ENCODE measurements around the gene SLC12A8.

SLC12A8 gene

DNA sequence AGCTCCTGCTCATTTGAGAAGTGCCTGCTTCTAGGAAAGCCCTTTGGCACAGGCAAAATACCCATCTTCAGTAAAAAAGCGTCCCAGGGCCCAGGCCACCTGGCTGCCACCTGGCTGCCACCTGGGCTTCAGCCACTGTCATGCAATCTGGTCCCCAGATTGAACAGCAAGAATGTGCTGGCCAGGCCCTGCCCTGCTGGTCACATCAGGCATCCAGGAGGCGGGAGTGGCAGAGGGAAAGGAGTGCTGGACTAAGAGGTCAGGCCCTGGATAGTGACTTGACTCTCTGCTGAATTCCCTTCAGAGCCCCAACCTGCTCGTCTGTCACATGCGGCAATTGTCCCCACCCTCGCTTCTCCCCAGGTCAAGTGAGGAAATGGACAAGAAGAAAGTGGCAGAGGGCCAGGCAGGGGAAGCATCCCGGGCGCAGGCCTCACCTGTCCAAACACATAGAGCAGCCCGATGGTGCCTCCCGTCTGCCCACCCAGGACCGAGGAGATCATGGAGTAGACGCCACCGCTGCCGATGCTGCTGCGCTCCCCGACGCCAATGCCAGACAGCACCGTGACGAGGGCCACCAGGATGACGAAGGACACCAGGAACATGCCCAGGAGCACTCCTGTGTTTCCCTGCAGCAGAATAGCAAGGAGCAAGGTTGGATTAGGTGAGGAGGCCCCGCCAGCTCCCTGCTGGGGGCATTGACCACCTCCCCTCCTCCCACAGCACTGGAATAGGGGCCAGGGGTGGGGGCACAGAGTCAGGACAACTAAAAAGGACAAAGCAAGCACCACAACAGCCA, 25.5 kb downstream of the SLC12A8 start:
- no peak for DNase-seq (ENCODE audit: low spot score)
- in situ Hi-C loops (cut with MboI; ENCODE audit: low sequenced_read_pairs, unreplicated experiment) = no loop called here
- no peak for TF ChIP-seq CTCF (IDR thresholded peaks at IDR 0.05; ENCODE audit: borderline replicate concordance, control extremely low read depth, extremely low read depth, insufficient read depth, missing control alignments)

GRCh38 chr3:125186261-125186787, 26.2 kb downstream of the SLC12A8 start:
- DNase-seq (ENCODE audit: low spot score) = peak; percentile 78
- in situ Hi-C loops (cut with MboI; ENCODE audit: low sequenced_read_pairs, unreplicated experiment) = no loop called here
- TF ChIP-seq CTCF (IDR thresholded peaks at IDR 0.05; ENCODE audit: borderline replicate concordance, control extremely low read depth, extremely low read depth, insufficient read depth, missing control alignments) = no peak

DNA sequence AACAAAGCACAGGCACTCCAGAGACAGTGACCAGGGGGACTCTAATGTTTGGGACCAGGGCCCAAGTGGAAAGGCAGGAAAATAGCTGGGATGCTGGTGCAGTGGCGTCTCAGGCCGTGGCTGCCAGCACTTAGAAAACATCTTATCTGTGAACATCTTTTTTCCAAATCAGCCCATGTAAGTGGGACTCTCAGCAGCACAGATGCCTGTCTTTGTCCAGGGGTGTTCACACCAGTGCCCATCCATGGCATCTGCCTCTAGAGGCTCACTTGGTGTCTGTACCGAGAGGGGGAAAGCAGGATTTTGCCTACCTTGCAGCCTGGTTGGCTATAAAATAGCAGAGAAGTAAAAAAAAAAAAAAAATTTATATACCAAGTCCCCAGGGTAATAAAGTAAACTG, 26.7 kb downstream of the SLC12A8 start:
- TF ChIP-seq CTCF (IDR thresholded peaks at IDR 0.05; ENCODE audit: borderline replicate concordance, control extremely low read depth, extremely low read depth, insufficient read depth, missing control alignments) = no peak
- in situ Hi-C loops (cut with MboI; ENCODE audit: low sequenced_read_pairs, unreplicated experiment) = no loop called here
- DNase-seq (ENCODE audit: low spot score) = no peak

DNA sequence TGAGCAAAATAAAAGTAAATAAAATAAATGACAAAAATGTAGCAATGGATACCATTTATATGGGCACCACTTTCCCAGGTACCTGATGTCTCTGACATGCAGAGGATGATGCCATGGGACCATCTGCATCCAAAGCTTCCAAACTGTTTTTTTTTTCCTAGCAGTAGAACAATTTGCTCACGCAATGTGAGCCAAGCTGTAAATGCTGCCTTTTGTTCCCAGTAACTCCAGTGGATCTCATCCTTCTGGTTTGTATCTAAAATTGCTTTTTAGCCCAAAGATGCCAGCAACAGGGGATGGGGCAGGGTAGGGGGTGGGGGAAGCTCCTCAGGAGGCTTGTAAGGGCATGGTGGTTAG, 32.7 kb downstream of the SLC12A8 start:
- no peak for TF ChIP-seq CTCF (IDR thresholded peaks at IDR 0.05; ENCODE audit: borderline replicate concordance, control extremely low read depth, extremely low read depth, insufficient read depth, missing control alignments)
- in situ Hi-C loops (cut with MboI; ENCODE audit: low sequenced_read_pairs, unreplicated experiment) = no loop called here
- no peak for DNase-seq (ENCODE audit: low spot score)

DNA sequence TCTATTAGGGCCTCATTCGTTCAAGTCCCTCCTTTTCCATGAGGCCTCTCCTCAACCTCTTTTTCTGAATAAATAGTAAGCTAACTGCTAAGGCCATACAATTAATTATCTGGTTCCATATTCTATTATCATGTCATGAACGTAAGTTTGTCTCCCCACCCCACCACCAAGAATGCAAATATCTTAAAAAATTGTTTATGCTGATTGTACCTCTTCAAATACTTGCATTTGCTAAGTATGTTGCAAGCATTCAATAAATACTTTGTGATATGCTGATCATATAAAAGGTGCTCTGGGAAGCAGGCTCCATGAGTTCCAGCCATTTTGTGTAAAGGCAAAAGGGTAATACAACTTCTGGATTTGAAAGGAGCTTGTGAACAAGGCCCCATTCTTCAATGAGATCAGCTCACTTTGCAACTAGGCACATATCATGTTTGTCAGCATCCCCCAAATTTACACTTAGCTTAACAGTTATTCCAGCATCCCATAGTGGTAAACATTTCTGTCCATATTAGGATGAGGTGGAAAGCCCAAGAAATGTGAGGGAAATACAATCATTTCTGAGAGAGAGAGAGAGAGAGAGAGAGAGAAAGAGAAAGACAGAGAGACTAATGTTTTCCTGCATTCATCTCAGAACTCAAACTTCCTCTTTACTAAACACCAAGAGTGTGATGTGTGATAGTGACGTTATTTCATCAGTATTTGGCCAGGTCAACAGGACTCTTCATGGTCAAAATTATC, 33.2 kb downstream of the SLC12A8 start:
- in situ Hi-C loops (cut with MboI; ENCODE audit: low sequenced_read_pairs, unreplicated experiment) = no loop called here
- DNase-seq (ENCODE audit: low spot score) = peak; percentile 68
- no peak for TF ChIP-seq CTCF (IDR thresholded peaks at IDR 0.05; ENCODE audit: borderline replicate concordance, control extremely low read depth, extremely low read depth, insufficient read depth, missing control alignments)

DNA sequence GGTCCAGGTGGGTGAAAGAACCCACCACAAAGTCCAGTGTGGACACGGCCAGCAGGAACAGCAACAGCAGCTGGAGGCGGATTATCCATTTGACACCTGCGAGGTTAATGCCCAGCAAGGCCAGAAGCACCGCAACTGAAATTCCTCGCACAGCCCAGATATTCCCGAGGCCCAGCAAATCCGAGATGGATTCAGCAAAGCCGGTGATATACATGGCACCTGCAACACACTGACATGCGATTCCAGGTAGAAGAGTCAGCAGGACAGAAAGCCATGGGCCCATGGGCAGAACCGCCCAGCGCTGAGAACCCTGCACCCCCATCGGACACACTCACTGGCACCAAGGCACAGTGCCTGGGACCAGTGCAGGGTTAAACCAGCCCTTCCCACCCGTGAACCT, 34.8 kb downstream of the SLC12A8 start:
- in situ Hi-C loops (cut with MboI; ENCODE audit: low sequenced_read_pairs, unreplicated experiment) = no loop called here
- no peak for TF ChIP-seq CTCF (IDR thresholded peaks at IDR 0.05; ENCODE audit: borderline replicate concordance, control extremely low read depth, extremely low read depth, insufficient read depth, missing control alignments)
- no peak for DNase-seq (ENCODE audit: low spot score)
